Measurements from ENCODE around the gene MRPL33. TPM values are rescaled to one million over a fixed set of nuclear protein-coding genes. Genes with fewer than 3 reads are reported as not detected.
A peak's percentile ranks its signal among the peaks of the same experiment; 100 is the strongest.

MRPL33 gene
- total and polyA plus RNA-seq, 2 experiments from 2014 or later: 80.5 to 310 TPM

DNA sequence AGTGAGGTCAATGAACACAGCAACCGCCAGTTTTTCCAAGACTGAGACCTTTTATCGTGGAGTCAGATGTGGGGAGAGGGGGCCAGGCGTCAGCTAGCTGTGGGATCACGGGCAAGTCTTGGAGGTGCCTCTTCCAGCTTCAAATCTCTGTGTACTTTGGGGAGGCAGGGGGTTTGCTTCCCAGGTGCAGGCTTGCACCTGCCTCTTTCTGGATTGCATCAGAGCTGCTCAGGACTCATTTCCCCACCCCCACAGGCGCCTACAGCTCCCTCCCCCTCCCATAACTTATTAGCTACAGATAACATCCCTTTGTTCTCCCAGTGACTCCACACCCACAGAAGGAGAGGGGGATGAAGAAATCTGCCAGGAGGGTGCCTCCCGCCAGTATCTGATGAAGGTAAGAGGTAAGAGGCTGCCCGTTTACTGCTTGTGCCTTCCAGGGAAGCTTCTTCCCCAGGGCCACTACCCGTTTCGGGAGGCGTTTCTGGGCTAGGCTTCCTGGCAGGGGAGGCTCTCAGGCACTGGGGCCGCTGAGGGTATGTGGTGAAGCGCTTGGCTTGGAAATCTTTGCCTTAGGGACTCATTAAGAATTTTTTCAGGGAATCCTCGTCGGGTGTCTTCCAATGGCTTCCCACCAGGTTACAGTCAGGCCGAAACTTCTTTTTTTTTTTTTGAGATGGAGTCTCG is 18.8 kb upstream of the MRPL33 start (continued):
- TF ChIP-seq, protein P1, sequence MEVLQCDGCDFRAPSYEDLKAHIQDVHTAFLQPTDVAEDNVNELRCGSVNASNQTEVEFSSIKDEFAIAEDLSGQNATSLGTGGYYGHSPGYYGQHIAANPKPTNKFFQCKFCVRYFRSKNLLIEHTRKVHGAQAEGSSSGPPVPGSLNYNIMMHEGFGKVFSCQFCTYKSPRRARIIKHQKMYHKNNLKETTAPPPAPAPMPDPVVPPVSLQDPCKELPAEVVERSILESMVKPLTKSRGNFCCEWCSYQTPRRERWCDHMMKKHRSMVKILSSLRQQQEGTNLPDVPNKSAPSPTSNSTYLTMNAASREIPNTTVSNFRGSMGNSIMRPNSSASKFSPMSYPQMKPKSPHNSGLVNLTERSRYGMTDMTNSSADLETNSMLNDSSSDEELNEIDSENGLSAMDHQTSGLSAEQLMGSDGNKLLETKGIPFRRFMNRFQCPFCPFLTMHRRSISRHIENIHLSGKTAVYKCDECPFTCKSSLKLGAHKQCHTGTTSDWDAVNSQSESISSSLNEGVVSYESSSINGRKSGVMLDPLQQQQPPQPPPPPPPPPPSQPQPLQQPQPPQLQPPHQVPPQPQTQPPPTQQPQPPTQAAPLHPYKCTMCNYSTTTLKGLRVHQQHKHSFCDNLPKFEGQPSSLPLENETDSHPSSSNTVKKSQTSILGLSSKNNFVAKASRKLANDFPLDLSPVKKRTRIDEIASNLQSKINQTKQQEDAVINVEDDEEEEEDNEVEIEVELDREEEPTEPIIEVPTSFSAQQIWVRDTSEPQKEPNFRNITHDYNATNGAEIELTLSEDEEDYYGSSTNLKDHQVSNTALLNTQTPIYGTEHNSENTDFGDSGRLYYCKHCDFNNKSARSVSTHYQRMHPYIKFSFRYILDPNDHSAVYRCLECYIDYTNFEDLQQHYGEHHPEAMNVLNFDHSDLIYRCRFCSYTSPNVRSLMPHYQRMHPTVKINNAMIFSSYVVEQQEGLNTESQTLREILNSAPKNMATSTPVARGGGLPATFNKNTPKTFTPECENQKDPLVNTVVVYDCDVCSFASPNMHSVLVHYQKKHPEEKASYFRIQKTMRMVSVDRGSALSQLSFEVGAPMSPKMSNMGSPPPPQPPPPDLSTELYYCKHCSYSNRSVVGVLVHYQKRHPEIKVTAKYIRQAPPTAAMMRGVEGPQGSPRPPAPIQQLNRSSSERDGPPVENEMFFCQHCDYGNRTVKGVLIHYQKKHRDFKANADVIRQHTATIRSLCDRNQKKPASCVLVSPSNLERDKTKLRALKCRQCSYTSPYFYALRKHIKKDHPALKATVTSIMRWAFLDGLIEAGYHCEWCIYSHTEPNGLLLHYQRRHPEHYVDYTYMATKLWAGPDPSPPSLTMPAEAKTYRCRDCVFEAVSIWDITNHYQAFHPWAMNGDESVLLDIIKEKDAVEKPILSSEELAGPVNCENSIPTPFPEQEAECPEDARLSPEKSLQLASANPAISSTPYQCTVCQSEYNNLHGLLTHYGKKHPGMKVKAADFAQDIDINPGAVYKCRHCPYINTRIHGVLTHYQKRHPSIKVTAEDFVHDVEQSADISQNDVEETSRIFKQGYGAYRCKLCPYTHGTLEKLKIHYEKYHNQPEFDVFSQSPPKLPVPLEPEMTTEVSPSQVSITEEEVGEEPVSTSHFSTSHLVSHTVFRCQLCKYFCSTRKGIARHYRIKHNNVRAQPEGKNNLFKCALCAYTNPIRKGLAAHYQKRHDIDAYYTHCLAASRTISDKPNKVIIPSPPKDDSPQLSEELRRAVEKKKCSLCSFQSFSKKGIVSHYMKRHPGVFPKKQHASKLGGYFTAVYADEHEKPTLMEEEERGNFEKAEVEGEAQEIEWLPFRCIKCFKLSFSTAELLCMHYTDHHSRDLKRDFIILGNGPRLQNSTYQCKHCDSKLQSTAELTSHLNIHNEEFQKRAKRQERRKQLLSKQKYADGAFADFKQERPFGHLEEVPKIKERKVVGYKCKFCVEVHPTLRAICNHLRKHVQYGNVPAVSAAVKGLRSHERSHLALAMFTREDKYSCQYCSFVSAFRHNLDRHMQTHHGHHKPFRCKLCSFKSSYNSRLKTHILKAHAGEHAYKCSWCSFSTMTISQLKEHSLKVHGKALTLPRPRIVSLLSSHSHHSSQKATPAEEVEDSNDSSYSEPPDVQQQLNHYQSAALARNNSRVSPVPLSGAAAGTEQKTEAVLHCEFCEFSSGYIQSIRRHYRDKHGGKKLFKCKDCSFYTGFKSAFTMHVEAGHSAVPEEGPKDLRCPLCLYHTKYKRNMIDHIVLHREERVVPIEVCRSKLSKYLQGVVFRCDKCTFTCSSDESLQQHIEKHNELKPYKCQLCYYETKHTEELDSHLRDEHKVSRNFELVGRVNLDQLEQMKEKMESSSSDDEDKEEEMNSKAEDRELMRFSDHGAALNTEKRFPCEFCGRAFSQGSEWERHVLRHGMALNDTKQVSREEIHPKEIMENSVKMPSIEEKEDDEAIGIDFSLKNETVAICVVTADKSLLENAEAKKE (CRISPR knock-in tag; IDR thresholded peaks at IDR 0.05): peak; percentile 42; the same call in 1 of the 2 replicates
- peak; percentile 44 for TF ChIP-seq POLR2AphosphoS5 (IDR thresholded peaks at IDR 0.05; ENCODE audit: low read depth)

DNA sequence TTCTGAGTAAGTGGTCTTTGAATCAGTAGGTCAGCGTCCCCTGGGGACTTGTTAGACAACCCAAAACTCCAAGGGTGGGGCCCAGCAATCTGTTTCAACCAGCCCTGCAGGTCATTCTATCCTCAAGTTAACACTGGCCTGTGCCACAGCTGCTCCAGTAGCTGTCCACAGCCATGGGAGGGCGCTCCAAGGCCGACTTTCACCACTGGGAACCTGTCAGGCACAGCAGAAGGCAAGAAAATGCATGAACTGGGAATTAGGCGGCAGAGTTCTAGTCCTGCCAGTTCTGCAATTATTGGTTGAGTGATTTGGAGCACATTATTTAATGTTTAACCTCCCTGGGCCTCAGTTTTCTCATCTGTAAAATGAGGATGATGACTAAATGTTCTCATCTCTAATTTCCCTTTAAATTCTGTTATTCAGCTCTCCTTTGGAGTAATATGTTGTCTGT is 17.4 kb upstream of the MRPL33 start:
- peak; percentile 91 for DNase-seq (ENCODE audit: low spot score)
- TF ChIP-seq, protein P2, sequence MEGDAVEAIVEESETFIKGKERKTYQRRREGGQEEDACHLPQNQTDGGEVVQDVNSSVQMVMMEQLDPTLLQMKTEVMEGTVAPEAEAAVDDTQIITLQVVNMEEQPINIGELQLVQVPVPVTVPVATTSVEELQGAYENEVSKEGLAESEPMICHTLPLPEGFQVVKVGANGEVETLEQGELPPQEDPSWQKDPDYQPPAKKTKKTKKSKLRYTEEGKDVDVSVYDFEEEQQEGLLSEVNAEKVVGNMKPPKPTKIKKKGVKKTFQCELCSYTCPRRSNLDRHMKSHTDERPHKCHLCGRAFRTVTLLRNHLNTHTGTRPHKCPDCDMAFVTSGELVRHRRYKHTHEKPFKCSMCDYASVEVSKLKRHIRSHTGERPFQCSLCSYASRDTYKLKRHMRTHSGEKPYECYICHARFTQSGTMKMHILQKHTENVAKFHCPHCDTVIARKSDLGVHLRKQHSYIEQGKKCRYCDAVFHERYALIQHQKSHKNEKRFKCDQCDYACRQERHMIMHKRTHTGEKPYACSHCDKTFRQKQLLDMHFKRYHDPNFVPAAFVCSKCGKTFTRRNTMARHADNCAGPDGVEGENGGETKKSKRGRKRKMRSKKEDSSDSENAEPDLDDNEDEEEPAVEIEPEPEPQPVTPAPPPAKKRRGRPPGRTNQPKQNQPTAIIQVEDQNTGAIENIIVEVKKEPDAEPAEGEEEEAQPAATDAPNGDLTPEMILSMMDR (conservative IDR thresholded peaks at IDR 0.05; ENCODE audit: low read depth in 2 of 2): peak; percentile 92 to 98
- no peak for TF ChIP-seq ZNF114 (CRISPR knock-in tag; IDR thresholded peaks at IDR 0.05)
- no peaks in the 10 kb centered on the region for H3K27me3 ChIP-seq (ENCODE audit: insufficient read depth)
- peak; percentile 86 for ATAC-seq
- Mint-ChIP-seq H3K9me3 (peaks cover 6% of the 10 kb centered on the region; the same call in 2 of the 3 replicates), H3K36me3 (ENCODE audit: low read depth) (peaks cover 27% of the 10 kb centered on the region), H3K27me3 (ENCODE audit: insufficient read depth, low read depth, poor library complexity) (peaks cover 10% of the 10 kb centered on the region), H3K4me1 (peaks cover 33% of the 10 kb centered on the region), H3K27ac (no peak overlapping the region), H3K4me3 (peak overlapping the region; percentile 77)
- H4K20me1 ChIP-seq (replicated peaks; ENCODE audit: insufficient read depth): no peaks in the 10 kb centered on the region
- peak overlapping the region; percentile 83; the same call in 1 of the 2 replicates for H3K4me2 ChIP-seq
- no peak overlapping the region for H2AFZ ChIP-seq
- no peaks in the 10 kb centered on the region for H3K36me3 ChIP-seq (ENCODE audit: insufficient read depth)
- no peaks in the 10 kb centered on the region for H3K9me2 ChIP-seq (ENCODE audit: insufficient read depth)
- 0 out of 2 replicates have a peak, but pooled peaks cover 5% of the 10 kb centered on the region for H3F3A ChIP-seq (replicated peaks; ENCODE audit: low read depth)
- no peak overlapping the region for H3K27ac ChIP-seq (ENCODE audit: low read depth)
- peaks cover 13% of the 10 kb centered on the region for H3K4me1 ChIP-seq (ENCODE audit: insufficient read depth)
- no peak overlapping the region for H3K4me3 ChIP-seq
- H3K79me2 ChIP-seq (replicated peaks; ENCODE audit: insufficient read depth): no peaks in the 10 kb centered on the region
